Measurements from ENCODE around the gene COMMD4.
"Not testable (repeated sequence)": the region's sequence is repeated elsewhere in the genome, so short reads cannot be mapped to it uniquely, and the experiment has no call there.

COMMD4 gene

DNA sequence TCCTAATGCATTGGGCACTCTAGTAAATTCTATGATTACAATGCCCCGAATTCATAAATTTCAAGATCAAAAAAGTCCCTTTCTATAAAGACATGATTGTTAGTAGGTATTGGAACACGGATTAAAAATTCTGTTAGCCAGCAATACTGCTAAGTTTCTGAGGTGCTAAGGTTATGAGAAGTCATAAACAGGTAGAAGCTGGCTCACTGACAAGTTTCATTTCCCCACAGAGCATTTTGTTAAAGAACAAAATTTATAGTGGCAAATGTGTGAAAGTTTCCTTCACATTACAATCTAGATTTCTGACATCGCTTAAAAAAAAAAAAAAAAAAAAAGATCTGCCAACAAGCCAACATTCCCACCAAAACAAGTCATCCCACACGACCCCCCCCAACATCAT lies 44.9 kb downstream of the COMMD4 start:
- no peak for DNase-seq (ENCODE audit: low read depth)

DNA sequence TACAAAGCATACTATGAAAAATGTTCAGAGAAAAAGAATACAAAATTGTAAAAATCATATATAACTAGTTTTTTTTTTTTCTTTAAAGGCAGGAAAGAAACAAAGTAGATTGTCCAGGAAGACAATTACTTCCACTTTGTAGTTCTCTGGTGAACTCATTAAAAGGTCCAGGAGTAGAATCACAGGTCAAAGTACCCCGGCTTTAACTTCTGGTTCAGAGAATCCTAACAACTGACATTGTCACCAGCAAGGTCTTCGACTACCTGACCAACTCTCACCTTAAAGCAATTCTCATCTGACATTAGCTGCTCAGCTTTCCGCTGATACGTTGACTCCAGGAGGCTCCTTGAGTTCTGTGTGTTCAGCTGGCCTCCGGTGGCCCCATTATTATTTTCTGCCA lies 48.1 kb downstream of the COMMD4 start:
- not testable (repeated sequence) for DNase-seq (ENCODE audit: low read depth)

All from ELR (cell line).